IMR-90 (cell line): ENCODE measurements around the gene ZNF286A. TPM values are rescaled to one million over a fixed set of nuclear protein-coding genes. Genes with fewer than 3 reads are reported as not detected.
"Not testable (repeated sequence)": the region's sequence is repeated elsewhere in the genome, so short reads cannot be mapped to it uniquely, and the experiment has no call there.

Experiments
- ATAC-seq: fragments of 200-7000 bp; cut with Tn5 transposase; 2 replicates; pipeline ENCODE4 v1.9.1; 2020; ENCODE audit warnings: low read depth, mild to moderate bottlenecking, moderate library complexity
- BruUV-seq: library from RNA; stranded (reverse); fragments of 400-500 nt; replicated peaks from 2 replicates; lab custom pipeline; 2021; lab: Mats Ljungman, UMichigan
- CTCF ChIA-PET: fragments of 300-600 bp; formaldehyde crosslinking; extraction: SDS; loops from one replicate; lab custom pipeline; 2021; ENCODE audit warnings: antibody characterized with exemption; lab: Yijun Ruan, JAX
- POLR2A ChIA-PET: fragments of 300-600 bp; sonication (Branson Sonifier 250); formaldehyde crosslinking; loops from one replicate; lab custom pipeline; 2022; ENCODE audit warnings: antibody characterized with exemption; ENCODE audit not compliant: unreplicated experiment; lab: Charles Lee
- DNase-seq: peaks from one replicate; pipeline ENCODE4 v3.0.0; 2013
- H2AFZ ChIP-seq: replicated peaks from 2 replicates; pipeline ENCODE3; 2013; ENCODE audit warnings: low read length, mild to moderate bottlenecking; ENCODE audit not compliant: poor library complexity
- H2AK5ac ChIP-seq: 2 replicates; pipeline ENCODE4 v1.6.1; 2013; ENCODE audit warnings: low read depth, low read length, inconsistent platforms
- H2AK9ac ChIP-seq: replicated peaks from 2 replicates; pipeline ENCODE3; 2013; ENCODE audit warnings: mild to moderate bottlenecking, low read depth, low read length, moderate library complexity; ENCODE audit not compliant: poor library complexity
- H2BK120ac ChIP-seq: 2 replicates; pipeline ENCODE4 v1.6.1; 2013; ENCODE audit warnings: low read depth, low read length, inconsistent platforms
- H2BK15ac ChIP-seq: 3 replicates; pipeline ENCODE4 v1.6.1; 2013; ENCODE audit warnings: low read depth, low read length, inconsistent platforms
- H2BK20ac ChIP-seq: 2 replicates; pipeline ENCODE4 v1.6.1; 2013; ENCODE audit warnings: low read depth, mild to moderate bottlenecking, inconsistent platforms, low read length, moderate library complexity
- H2BK5ac ChIP-seq: 2 replicates; pipeline ENCODE4 v1.6.1; 2013; ENCODE audit warnings: mild to moderate bottlenecking, low read depth, low read length, inconsistent platforms; ENCODE audit not compliant: poor library complexity, severe bottlenecking
- H3K14ac ChIP-seq: replicated peaks from 2 replicates; pipeline ENCODE4 v1.6.1; 2013; ENCODE audit warnings: low read depth, low read length, inconsistent platforms
- H3K18ac ChIP-seq: 2 replicates; pipeline ENCODE4 v1.6.1; 2013; ENCODE audit warnings: low read depth, low read length, control low read depth
- H3K23ac ChIP-seq: 2 replicates; pipeline ENCODE4 v1.6.1; 2013; ENCODE audit warnings: low read depth, low read length, inconsistent platforms
- H3K27ac ChIP-seq: 2 replicates; pipeline ENCODE4 v1.5.1; 2013; ENCODE audit warnings: mild to moderate bottlenecking, control low read depth, low read length; ENCODE audit not compliant: insufficient read depth
- H3K27me3 ChIP-seq: 2 replicates; pipeline ENCODE4 v1.6.1; 2013; ENCODE audit warnings: low read length; ENCODE audit not compliant: control insufficient read depth, insufficient read depth
- H3K36me3 ChIP-seq: 2 replicates; pipeline ENCODE4 v1.6.1; 2013; ENCODE audit warnings: low read length, mixed read lengths; ENCODE audit not compliant: control insufficient read depth, insufficient read depth
- H3K4ac ChIP-seq: 2 replicates; pipeline ENCODE4 v1.6.1; 2013; ENCODE audit warnings: low read depth, low read length, inconsistent platforms
- H3K4me1 ChIP-seq: 2 replicates; pipeline ENCODE4 v1.6.1; 2013; ENCODE audit warnings: low read length, mixed read lengths; ENCODE audit not compliant: control insufficient read depth, insufficient read depth
- H3K4me2 ChIP-seq: 2 replicates; pipeline ENCODE4 v1.6.1; 2013; ENCODE audit warnings: low read depth, mild to moderate bottlenecking, control low read depth, low read length, moderate library complexity
- H3K4me3 ChIP-seq: 2 replicates; pipeline ENCODE4 v1.5.1; 2013; ENCODE audit warnings: low read depth, mild to moderate bottlenecking, control low read depth, low read length, moderate library complexity; ENCODE audit not compliant: insufficient read depth
- H3K56ac ChIP-seq: 2 replicates; pipeline ENCODE4 v1.6.1; 2013; ENCODE audit warnings: low read length, inconsistent platforms; ENCODE audit not compliant: insufficient read depth; ENCODE audit errors: extremely low read depth
- H3K79me1 ChIP-seq, 2 experiments: 2 replicates each; pipeline ENCODE4 v1.6.1; 2013; ENCODE audit warnings: low read length in 2 of 2, inconsistent platforms in 1 of 2, low read depth in 1 of 2
- H3K9ac ChIP-seq: 2 replicates; pipeline ENCODE4 v1.6.1; 2013; ENCODE audit warnings: low read depth, low read length, control low read depth
- H3K9me1 ChIP-seq: 2 replicates; pipeline ENCODE4 v1.6.1; 2013; ENCODE audit warnings: low read length, inconsistent platforms; ENCODE audit not compliant: insufficient read depth
- H3K9me3 ChIP-seq: 2 replicates; pipeline ENCODE4 v1.6.1; 2013; ENCODE audit warnings: low read length; ENCODE audit not compliant: control insufficient read depth, insufficient read depth
- H4K20me1 ChIP-seq: 2 replicates; pipeline ENCODE4 v1.6.1; 2013; ENCODE audit warnings: low read length, inconsistent platforms; ENCODE audit not compliant: insufficient read depth
- H4K5ac ChIP-seq: 2 replicates; pipeline ENCODE4 v1.6.1; 2013; ENCODE audit warnings: mild to moderate bottlenecking, low read depth, low read length, control low read depth
- H4K8ac ChIP-seq, 2 experiments: 2 replicates each; pipeline ENCODE4 v1.6.1; 2013; ENCODE audit warnings: low read depth in 2 of 2, low read length in 2 of 2, control low read depth in 1 of 2, inconsistent platforms in 1 of 2
- H4K91ac ChIP-seq: 2 replicates; pipeline ENCODE4 v1.6.1; 2013; ENCODE audit warnings: low read depth, low read length, inconsistent platforms; ENCODE audit not compliant: insufficient read depth
- WGBS, 2 experiments: methylation state at CpG; one replicate each; pipeline versions ENCODE4 v1.1.5 to v1.1.7; 2013; ENCODE audit warnings: missing lambda C conversion rate in 2 of 2; ENCODE audit not compliant: insufficient read length in 1 of 2; ENCODE audit errors: extremely low coverage in 2 of 2; 5-methylcytosine and 5-hydroxymethylcytosine counted together
- dilution Hi-C: fragments of 300-500 bp; cut with HindIII; formaldehyde crosslinking; loops from one replicate; pipeline ENCODE4 v1.14.3; 2018; ENCODE audit warnings: low sequenced_read_pairs; ENCODE audit not compliant: unreplicated experiment
- in situ Hi-C: fragments of 300-500 bp; cut with MboI; formaldehyde crosslinking; loops from 3 replicates; pipeline ENCODE4 v1.14.3; 2019; ENCODE audit warnings: low sequenced_read_pairs, inconsistent platforms, mixed read lengths
- intact Hi-C: fragments of 100-400 bp; cut with micrococcal nuclease; formaldehyde crosslinking; loops from 2 replicates; pipeline ENCODE4 v1.10.0; 2022
- polyA plus RNA-seq, 3 experiments: library from polyadenylated mRNA; depleted of rRNA; stranded (reverse); fragments of >200 nt; gene quantifications; 2 replicates each; pipeline ENCODE4 v1.2.3, GENCODE V29; 2012; ENCODE audit warnings: low replicate concordance in 1 of 3
- total RNA-seq: library from RNA; depleted of rRNA; stranded (reverse); fragments of >200 nt; gene quantifications from 2 replicates; pipeline ENCODE4 v1.2.3, GENCODE V29; 2012

Gene ZNF286A
- total and polyA plus RNA-seq, 2 of the 4 experiments (the other 2 are of a cell fraction) = 19.8 to 37.6 TPM

DNA sequence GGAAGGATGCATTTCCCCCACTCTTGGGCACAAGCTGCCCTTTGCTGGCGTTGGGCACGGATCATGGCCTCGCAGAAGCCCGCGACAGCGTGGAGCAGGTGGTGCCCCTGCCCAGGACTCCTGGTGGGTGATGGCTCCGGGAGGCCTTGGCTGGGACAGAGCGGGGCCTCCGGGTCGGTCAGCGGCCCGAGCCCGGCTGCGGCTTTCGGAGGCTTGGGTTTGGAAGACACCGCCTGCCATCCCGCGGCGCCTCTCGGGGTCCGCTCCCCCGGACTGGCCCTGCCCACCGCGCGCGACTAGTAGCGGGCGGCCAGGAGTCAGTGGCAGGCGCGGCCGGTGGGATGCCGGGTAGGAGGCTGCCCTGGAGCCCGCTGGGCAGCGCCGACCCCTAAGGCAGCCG lies 49.9 kb downstream of the ZNF286A start:
- in situ Hi-C loops, H2BK20ac ChIP-seq, H3K23ac ChIP-seq, H2BK15ac ChIP-seq, H3K27me3 ChIP-seq, H2AK9ac ChIP-seq, intact Hi-C loops, H4K8ac ChIP-seq, H4K20me1 ChIP-seq, H3K4me3 ChIP-seq, H3K4ac ChIP-seq, H3K18ac ChIP-seq, H3K4me2 ChIP-seq, H3K27ac ChIP-seq, ATAC-seq, DNase-seq, H2AK5ac ChIP-seq, H3K56ac ChIP-seq, dilution Hi-C loops, H2AFZ ChIP-seq, H3K9me3 ChIP-seq, POLR2A ChIA-PET, H4K5ac ChIP-seq, H4K91ac ChIP-seq, H3K14ac ChIP-seq, H3K9me1 ChIP-seq, H2BK120ac ChIP-seq, H3K4me1 ChIP-seq, BruUV-seq, CTCF ChIA-PET, H3K9ac ChIP-seq, H3K36me3 ChIP-seq, H3K79me1 ChIP-seq, H2BK5ac ChIP-seq: not testable (repeated sequence)
- WGBS, 2 experiments = no CpG with 5 or more reads among the region's 36 CpGs

DNA sequence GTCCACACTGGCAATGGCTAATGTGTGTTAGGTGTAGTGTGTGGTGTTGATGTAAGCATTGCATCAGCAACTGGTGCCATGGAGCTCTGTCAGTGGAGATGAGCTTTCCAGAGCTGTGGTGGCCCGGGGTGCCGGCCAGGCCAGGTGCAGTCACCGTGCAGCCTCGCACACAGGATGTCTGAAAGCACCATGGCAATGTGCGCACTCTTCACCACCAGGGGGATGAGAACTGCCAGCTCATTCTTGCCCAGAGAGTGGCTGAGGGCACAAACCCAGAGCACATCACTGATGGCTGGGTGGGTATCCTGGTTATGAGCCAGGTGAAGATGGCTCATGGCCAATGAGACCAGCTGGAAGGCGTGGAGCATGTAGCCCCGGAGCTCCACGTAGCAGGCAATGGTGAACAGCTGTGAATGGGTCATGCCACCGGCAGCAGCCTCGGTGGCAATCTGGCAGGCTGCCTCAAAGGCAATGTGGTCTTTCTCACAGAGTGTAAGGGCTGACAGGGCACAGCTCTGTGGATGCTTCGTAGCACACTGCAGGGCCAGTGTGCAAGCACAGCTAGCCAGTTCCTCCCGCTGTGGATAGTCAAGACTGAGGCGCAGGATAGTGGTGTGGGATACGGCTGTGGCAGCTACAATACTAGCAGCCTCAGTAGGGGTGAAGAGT lies 69.4 kb downstream of the ZNF286A start:
- H4K20me1 ChIP-seq, H3K14ac ChIP-seq, H3K27ac ChIP-seq, DNase-seq, H3K4me2 ChIP-seq, POLR2A ChIA-PET, H3K9me1 ChIP-seq, H3K4me1 ChIP-seq, H2AK5ac ChIP-seq, H2BK120ac ChIP-seq, H3K27me3 ChIP-seq, ATAC-seq, CTCF ChIA-PET, H3K23ac ChIP-seq, intact Hi-C loops, H4K91ac ChIP-seq, H3K4me3 ChIP-seq, H4K5ac ChIP-seq, H3K56ac ChIP-seq, BruUV-seq, H3K79me1 ChIP-seq, H3K4ac ChIP-seq, H4K8ac ChIP-seq, in situ Hi-C loops, H2BK5ac ChIP-seq, H3K9me3 ChIP-seq, H2BK20ac ChIP-seq, H3K9ac ChIP-seq, H3K18ac ChIP-seq, H2AK9ac ChIP-seq, H2BK15ac ChIP-seq, H3K36me3 ChIP-seq, dilution Hi-C loops, H2AFZ ChIP-seq: not testable (repeated sequence)
- WGBS, 2 experiments = no CpG with 5 or more reads among the region's 14 CpGs
